Measurements from ENCODE around the gene SDK1. TPM values are rescaled to one million over a fixed set of nuclear protein-coding genes. Genes with fewer than 3 reads are reported as not detected.

SDK1 gene
- total RNA-seq, 1 donor from 2014 or later = 0.53 TPM

- ATAC-seq = peak; percentile 78
- DNase-seq (ENCODE audit: low spot score) = no peak
Observed at GRCh38 chr7:3897430-3898372, 596.6 kb downstream of the SDK1 start.

- ATAC-seq = no peak
- DNase-seq (ENCODE audit: low spot score) = no peak
Observed at GRCh38 chr7:3899559-3899991, 598.5 kb downstream of the SDK1 start.

GRCh38 chr7:3908153-3908552, 607.1 kb downstream of the SDK1 start:
- ATAC-seq (no peak), DNase-seq (ENCODE audit: low spot score) (no peak)

- no peak for ATAC-seq
- DNase-seq (ENCODE audit: low spot score) = no peak
Observed at GRCh38 chr7:3909128-3909527, 608.1 kb downstream of the SDK1 start.

GRCh38 chr7:3910054-3910453, 609.0 kb downstream of the SDK1 start:
- DNase-seq (ENCODE audit: low spot score) = no peak
- ATAC-seq = no peak

- ATAC-seq = no peak
Observed at GRCh38 chr7:3911685-3912084, 610.6 kb downstream of the SDK1 start.

GRCh38 chr7:3912291-3912690, 611.2 kb downstream of the SDK1 start:
- no peak for ATAC-seq
- no peak for DNase-seq (ENCODE audit: low spot score)

More at GRCh38 chr7:3911685-3912084, 610.6 kb downstream of the SDK1 start:
- no peak for DNase-seq (ENCODE audit: low spot score)

GRCh38 chr7:3914051-3914775, 613.2 kb downstream of the SDK1 start:
- no peak for DNase-seq (ENCODE audit: low spot score)
- no peak for ATAC-seq

- ATAC-seq = no peak
- DNase-seq (ENCODE audit: low spot score) = no peak
Observed at GRCh38 chr7:3915337-3915878, 614.4 kb downstream of the SDK1 start.

- DNase-seq (ENCODE audit: low spot score) = no peak
- ATAC-seq = no peak
Observed at GRCh38 chr7:3916146-3916545, 615.1 kb downstream of the SDK1 start.

- DNase-seq (ENCODE audit: low spot score) (no peak), ATAC-seq (no peak)
Observed at GRCh38 chr7:3917436-3917835, 616.4 kb downstream of the SDK1 start.

- DNase-seq (ENCODE audit: low spot score) = no peak
- no peak for ATAC-seq
Observed at GRCh38 chr7:3918576-3918975, 617.5 kb downstream of the SDK1 start.

- no peak for DNase-seq (ENCODE audit: low spot score)
Observed at GRCh38 chr7:3922175-3922635, 621.2 kb downstream of the SDK1 start.

GRCh38 chr7:3923307-3923918, 622.4 kb downstream of the SDK1 start:
- ATAC-seq (no peak), DNase-seq (ENCODE audit: low spot score) (no peak)

More at GRCh38 chr7:3922175-3922635, 621.2 kb downstream of the SDK1 start:
- ATAC-seq = peak; percentile 57

GRCh38 chr7:3924277-3924676, 623.2 kb downstream of the SDK1 start:
- DNase-seq (ENCODE audit: low spot score) = no peak
- no peak for ATAC-seq

- no peak for ATAC-seq
- DNase-seq (ENCODE audit: low spot score) = no peak
Observed at GRCh38 chr7:3927446-3928110, 626.5 kb downstream of the SDK1 start.

- ATAC-seq = peak; percentile 44
- no peak for DNase-seq (ENCODE audit: low spot score)
Observed at GRCh38 chr7:3928727-3929515, 627.9 kb downstream of the SDK1 start.

- ATAC-seq = no peak
Observed at GRCh38 chr7:3931843-3932242, 630.8 kb downstream of the SDK1 start.

GRCh38 chr7:3937146-3937545, 636.1 kb downstream of the SDK1 start:
- DNase-seq (ENCODE audit: low spot score) (no peak), ATAC-seq (no peak)

More at GRCh38 chr7:3931843-3932242, 630.8 kb downstream of the SDK1 start:
- no peak for DNase-seq (ENCODE audit: low spot score)

GRCh38 chr7:3937605-3938004, 636.6 kb downstream of the SDK1 start:
- DNase-seq (ENCODE audit: low spot score) = no peak
- no peak for ATAC-seq
